GM12874 (cell line): ENCODE measurements around the gene NANOS3.

Experiments used
- TF ChIP-seq, protein P1 (sequence below): IDR thresholded peaks from 2 replicates; pipeline ENCODE4 v1.5.1; 2011; ENCODE audit warnings: low read depth, mild to moderate bottlenecking, control low read depth, low read length, moderate library complexity; ENCODE audit not compliant: insufficient read depth

The NANOS3 gene

DNA sequence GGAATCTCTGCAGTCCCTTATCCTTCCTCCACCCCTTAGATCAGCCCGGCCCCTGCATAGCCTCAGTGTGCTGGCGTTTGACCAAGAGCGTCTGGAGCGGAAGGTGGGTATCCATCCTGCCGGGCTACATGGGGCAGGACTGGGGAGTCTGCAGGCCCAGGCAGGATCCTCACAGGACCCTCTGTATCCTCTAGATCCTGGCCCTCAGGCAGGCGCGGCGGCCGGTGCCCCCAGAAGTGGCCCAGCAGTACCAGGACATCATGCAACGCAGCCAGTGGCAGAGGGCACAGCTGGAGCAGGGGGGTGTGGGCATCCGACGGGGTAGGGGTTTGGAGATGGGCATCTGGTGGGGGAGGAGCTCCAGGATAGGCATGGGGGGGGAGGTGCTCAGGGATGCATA is 52.4 kb downstream of the NANOS3 start:
- TF ChIP-seq, protein P1, sequence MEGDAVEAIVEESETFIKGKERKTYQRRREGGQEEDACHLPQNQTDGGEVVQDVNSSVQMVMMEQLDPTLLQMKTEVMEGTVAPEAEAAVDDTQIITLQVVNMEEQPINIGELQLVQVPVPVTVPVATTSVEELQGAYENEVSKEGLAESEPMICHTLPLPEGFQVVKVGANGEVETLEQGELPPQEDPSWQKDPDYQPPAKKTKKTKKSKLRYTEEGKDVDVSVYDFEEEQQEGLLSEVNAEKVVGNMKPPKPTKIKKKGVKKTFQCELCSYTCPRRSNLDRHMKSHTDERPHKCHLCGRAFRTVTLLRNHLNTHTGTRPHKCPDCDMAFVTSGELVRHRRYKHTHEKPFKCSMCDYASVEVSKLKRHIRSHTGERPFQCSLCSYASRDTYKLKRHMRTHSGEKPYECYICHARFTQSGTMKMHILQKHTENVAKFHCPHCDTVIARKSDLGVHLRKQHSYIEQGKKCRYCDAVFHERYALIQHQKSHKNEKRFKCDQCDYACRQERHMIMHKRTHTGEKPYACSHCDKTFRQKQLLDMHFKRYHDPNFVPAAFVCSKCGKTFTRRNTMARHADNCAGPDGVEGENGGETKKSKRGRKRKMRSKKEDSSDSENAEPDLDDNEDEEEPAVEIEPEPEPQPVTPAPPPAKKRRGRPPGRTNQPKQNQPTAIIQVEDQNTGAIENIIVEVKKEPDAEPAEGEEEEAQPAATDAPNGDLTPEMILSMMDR = no peak

DNA sequence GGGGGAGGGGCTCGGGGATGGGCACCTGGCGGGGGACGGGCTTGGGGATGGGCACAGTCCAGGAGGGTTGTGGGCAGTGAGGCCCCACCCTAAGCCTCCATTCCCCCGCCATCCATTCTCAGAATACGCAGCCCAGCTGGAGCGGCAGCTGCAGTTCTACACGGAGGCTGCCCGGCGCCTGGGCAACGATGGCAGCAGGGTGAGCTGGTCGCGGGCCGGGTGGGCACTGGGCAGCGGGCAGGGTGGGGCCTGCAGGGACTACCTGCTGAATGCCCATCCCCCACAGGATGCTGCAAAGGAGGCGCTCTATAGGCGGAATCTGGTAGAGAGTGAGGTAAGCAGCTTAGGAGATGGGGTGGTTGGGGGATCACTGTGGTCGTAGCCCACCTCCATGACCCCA is 53.0 kb downstream of the NANOS3 start:
- TF ChIP-seq, protein P1 = no peak
